Hematopoietic multipotent progenitor cell treated with erythropoietin and hydrocortisone succinate and interleukin-3 and kit ligand, for 8 days (in vitro differentiated cells): ENCODE measurements around the gene ZNF831.
A peak's percentile ranks its signal among the peaks of the same experiment; 100 is the strongest.

Source experiments
- DNase-seq: peaks from one replicate; pipeline ENCODE4 v3.0.0-alpha.2; 2015

The ZNF831 gene

GRCh38 chr20:59163631-59164530, at the start of gene ZNF831:
Gene ZNF831 (plus strand): TSS chr20:59163821. CDS start chr20:59191020, 27,199 bp downstream.
- DNase-seq: no peak

GRCh38 chr20:59117526-59117925, 46.1 kb upstream of the ZNF831 start:
- DNase-seq: no peak

GRCh38 chr20:59118855-59119254, 44.8 kb upstream of the ZNF831 start:
- DNase-seq: no peak

- DNase-seq: no peak
These were observed 43.1 kb upstream of the ZNF831 start for GRCh38 chr20:59120491-59120890.

GRCh38 chr20:59120919-59121318, 42.7 kb upstream of the ZNF831 start:
- DNase-seq: no peak

GRCh38 chr20:59121714-59122565, 41.7 kb upstream of the ZNF831 start:
- no peak for DNase-seq

- DNase-seq: no peak
These were observed 41.1 kb upstream of the ZNF831 start for GRCh38 chr20:59122566-59122919.

- no peak for DNase-seq
These were observed 40.5 kb upstream of the ZNF831 start for GRCh38 chr20:59123011-59123677.

- DNase-seq: no peak
These were observed 39.9 kb upstream of the ZNF831 start for GRCh38 chr20:59123678-59124255.

GRCh38 chr20:59124296-59125029, 39.2 kb upstream of the ZNF831 start:
- DNase-seq: no peak

GRCh38 chr20:59125332-59125731, 38.3 kb upstream of the ZNF831 start:
- DNase-seq: no peak

- no peak for DNase-seq
These were observed 37.8 kb upstream of the ZNF831 start for GRCh38 chr20:59125836-59126235.

- DNase-seq: no peak
These were observed 35.8 kb upstream of the ZNF831 start for GRCh38 chr20:59127839-59128238.

- no peak for DNase-seq
These were observed 31.9 kb upstream of the ZNF831 start for GRCh38 chr20:59131551-59132285.

GRCh38 chr20:59134182-59134581, 29.4 kb upstream of the ZNF831 start:
- no peak for DNase-seq

- DNase-seq: no peak
These were observed 28.5 kb upstream of the ZNF831 start for GRCh38 chr20:59135093-59135492.

GRCh38 chr20:59136027-59136426, 27.6 kb upstream of the ZNF831 start:
- DNase-seq: no peak

GRCh38 chr20:59137532-59137931, 26.1 kb upstream of the ZNF831 start:
- no peak for DNase-seq

GRCh38 chr20:59138114-59138748, 25.4 kb upstream of the ZNF831 start:
- DNase-seq: no peak

GRCh38 chr20:59139998-59140397, 23.6 kb upstream of the ZNF831 start:
- peak; percentile 12 for DNase-seq
